Measurements from ENCODE around the gene HADHA.
A peak's percentile ranks its signal among the peaks of the same experiment; 100 is the strongest.
"Not testable (repeated sequence)": the region's sequence is repeated elsewhere in the genome, so short reads cannot be mapped to it uniquely, and the experiment has no call there.

HADHA gene

GRCh38 chr2:26244309-26245230 lies at the start of gene HADHA, which contains the start of gene HADHB:
HADHA (minus strand) TSS chr2:26244632; CDS start chr2:26244596, 36 bp downstream.
HADHB (plus strand) TSS chr2:26244939; CDS start chr2:26254255, 9,316 bp downstream.
- no peaks in the 10 kb centered on the region for H3K9me3 Mint-ChIP-seq
- peaks cover 58% of the 10 kb centered on the region for H3K4me1 Mint-ChIP-seq
- peaks cover 2% of the 10 kb centered on the region for H3K36me3 Mint-ChIP-seq
- H3K27ac Mint-ChIP-seq: peak within 1 kb of the TSS; percentile 100
- peak within 1 kb of the TSS; percentile 100 for H3K4me3 Mint-ChIP-seq
- H3K27me3 Mint-ChIP-seq: no peaks in the 10 kb centered on the region

GRCh38 chr2:26292646-26293045 lies 48.2 kb upstream of the HADHA start:
- H3K9me3 Mint-ChIP-seq: no peaks in the 10 kb centered on the region
- no peaks in the 10 kb centered on the region for H3K36me3 Mint-ChIP-seq
- H3K27ac Mint-ChIP-seq: peak overlapping the region; percentile 32
- no peaks in the 10 kb centered on the region for H3K27me3 Mint-ChIP-seq
- no peaks in the 10 kb centered on the region for H3K4me1 Mint-ChIP-seq
- no peak overlapping the region for H3K4me3 Mint-ChIP-seq

GRCh38 chr2:26290001-26290400 lies 45.6 kb upstream of the HADHA start:
- no peaks in the 10 kb centered on the region for H3K9me3 Mint-ChIP-seq
- H3K36me3 Mint-ChIP-seq: peaks cover 6% of the 10 kb centered on the region
- H3K4me3 Mint-ChIP-seq: no peak overlapping the region
- no peaks in the 10 kb centered on the region for H3K27me3 Mint-ChIP-seq
- no peaks in the 10 kb centered on the region for H3K4me1 Mint-ChIP-seq
- no peak overlapping the region for H3K27ac Mint-ChIP-seq

- H3K4me1 Mint-ChIP-seq: no peaks in the 10 kb centered on the region
- H3K4me3 Mint-ChIP-seq: no peak overlapping the region
These were observed 41.5 kb upstream of the HADHA start for GRCh38 chr2:26285931-26286330.

GRCh38 chr2:26284132-26284531 lies 39.7 kb upstream of the HADHA start:
- H3K27ac Mint-ChIP-seq: no peak overlapping the region
- H3K36me3 Mint-ChIP-seq: peaks cover 16% of the 10 kb centered on the region
- no peaks in the 10 kb centered on the region for H3K9me3 Mint-ChIP-seq
- no peaks in the 10 kb centered on the region for H3K27me3 Mint-ChIP-seq
- no peak overlapping the region for H3K4me3 Mint-ChIP-seq
- H3K4me1 Mint-ChIP-seq: no peaks in the 10 kb centered on the region

More at GRCh38 chr2:26285931-26286330, 41.5 kb upstream of the HADHA start:
- Mint-ChIP-seq H3K27me3 (no peaks in the 10 kb centered on the region), H3K27ac (peak overlapping the region; percentile 17), H3K36me3 (peaks cover 16% of the 10 kb centered on the region), H3K9me3 (no peaks in the 10 kb centered on the region)

- H3K9me3 Mint-ChIP-seq: no peaks in the 10 kb centered on the region
- no peak overlapping the region for H3K4me3 Mint-ChIP-seq
- H3K27me3 Mint-ChIP-seq: no peaks in the 10 kb centered on the region
- no peak overlapping the region for H3K27ac Mint-ChIP-seq
- H3K4me1 Mint-ChIP-seq: no peaks in the 10 kb centered on the region
- peaks cover 18% of the 10 kb centered on the region for H3K36me3 Mint-ChIP-seq
These were observed 39.2 kb upstream of the HADHA start for GRCh38 chr2:26283606-26284005.

- Mint-ChIP-seq H3K4me3 (no peak overlapping the region), H3K27ac (no peak overlapping the region), H3K27me3 (no peaks in the 10 kb centered on the region), H3K36me3 (peaks cover 19% of the 10 kb centered on the region), H3K9me3 (no peaks in the 10 kb centered on the region), H3K4me1 (no peaks in the 10 kb centered on the region)
These were observed 36.8 kb upstream of the HADHA start for GRCh38 chr2:26281226-26281625.

- no peak overlapping the region for H3K27ac Mint-ChIP-seq
- no peak overlapping the region for H3K4me3 Mint-ChIP-seq
- peaks cover 15% of the 10 kb centered on the region for H3K36me3 Mint-ChIP-seq
- no peaks in the 10 kb centered on the region for H3K9me3 Mint-ChIP-seq
- H3K27me3 Mint-ChIP-seq: no peaks in the 10 kb centered on the region
- no peaks in the 10 kb centered on the region for H3K4me1 Mint-ChIP-seq
These were observed 35.5 kb upstream of the HADHA start for GRCh38 chr2:26279886-26280285.

- H3K27me3 Mint-ChIP-seq: no peaks in the 10 kb centered on the region
- peaks cover 5% of the 10 kb centered on the region for H3K36me3 Mint-ChIP-seq
- H3K9me3 Mint-ChIP-seq: no peaks in the 10 kb centered on the region
- no peak overlapping the region for H3K4me3 Mint-ChIP-seq
- H3K4me1 Mint-ChIP-seq: no peaks in the 10 kb centered on the region
- no peak overlapping the region for H3K27ac Mint-ChIP-seq
These were observed 32.2 kb upstream of the HADHA start for GRCh38 chr2:26276484-26277227.

- peaks cover 8% of the 10 kb centered on the region for H3K36me3 Mint-ChIP-seq
- H3K4me1 Mint-ChIP-seq: peaks cover 10% of the 10 kb centered on the region
- no peak overlapping the region for H3K4me3 Mint-ChIP-seq
- H3K9me3 Mint-ChIP-seq: no peaks in the 10 kb centered on the region
- no peak overlapping the region for H3K27ac Mint-ChIP-seq
- no peaks in the 10 kb centered on the region for H3K27me3 Mint-ChIP-seq
These were observed 29.7 kb upstream of the HADHA start for GRCh38 chr2:26274058-26274613.

- H3K4me3 Mint-ChIP-seq: no peak overlapping the region
These were observed 29.1 kb upstream of the HADHA start for GRCh38 chr2:26273501-26273900.

GRCh38 chr2:26270373-26270772 lies 25.9 kb upstream of the HADHA start:
- H3K27me3 Mint-ChIP-seq: no peaks in the 10 kb centered on the region
- no peaks in the 10 kb centered on the region for H3K9me3 Mint-ChIP-seq
- H3K36me3 Mint-ChIP-seq: peaks cover 2% of the 10 kb centered on the region
- no peak overlapping the region for H3K4me3 Mint-ChIP-seq
- no peak overlapping the region for H3K27ac Mint-ChIP-seq
- H3K4me1 Mint-ChIP-seq: peaks cover 10% of the 10 kb centered on the region

More at GRCh38 chr2:26273501-26273900, 29.1 kb upstream of the HADHA start:
- Mint-ChIP-seq H3K36me3 (peaks cover 4% of the 10 kb centered on the region), H3K4me1 (peaks cover 10% of the 10 kb centered on the region), H3K27ac (no peak overlapping the region), H3K27me3 (no peaks in the 10 kb centered on the region), H3K9me3 (no peaks in the 10 kb centered on the region)

GRCh38 chr2:26269571-26270158 lies 25.2 kb upstream of the HADHA start:
- Mint-ChIP-seq H3K36me3 (peaks cover 2% of the 10 kb centered on the region), H3K27me3 (no peaks in the 10 kb centered on the region), H3K4me3 (no peak overlapping the region), H3K9me3 (no peaks in the 10 kb centered on the region), H3K4me1 (peaks cover 10% of the 10 kb centered on the region), H3K27ac (no peak overlapping the region)

- H3K36me3 Mint-ChIP-seq, H3K4me3 Mint-ChIP-seq, H3K27me3 Mint-ChIP-seq, H3K4me1 Mint-ChIP-seq, H3K9me3 Mint-ChIP-seq, H3K27ac Mint-ChIP-seq: not testable (repeated sequence)
These were observed 24.4 kb upstream of the HADHA start for GRCh38 chr2:26268670-26269385.

GRCh38 chr2:26268213-26268612 lies 23.8 kb upstream of the HADHA start:
- H3K4me1 Mint-ChIP-seq: peaks cover 10% of the 10 kb centered on the region
- H3K36me3 Mint-ChIP-seq: peaks cover 5% of the 10 kb centered on the region
- no peaks in the 10 kb centered on the region for H3K9me3 Mint-ChIP-seq
- H3K4me3 Mint-ChIP-seq: no peak overlapping the region
- H3K27ac Mint-ChIP-seq: no peak overlapping the region
- no peaks in the 10 kb centered on the region for H3K27me3 Mint-ChIP-seq

All from activated naive CD4-positive, alpha-beta T cell treated with anti-CD3 and anti-CD28 coated beads, Interleukin-2, amount 50 U/mL, for 24 hours (primary cell).